ENCODE measurements around the gene UBAP1L.

Gene UBAP1L

DNA sequence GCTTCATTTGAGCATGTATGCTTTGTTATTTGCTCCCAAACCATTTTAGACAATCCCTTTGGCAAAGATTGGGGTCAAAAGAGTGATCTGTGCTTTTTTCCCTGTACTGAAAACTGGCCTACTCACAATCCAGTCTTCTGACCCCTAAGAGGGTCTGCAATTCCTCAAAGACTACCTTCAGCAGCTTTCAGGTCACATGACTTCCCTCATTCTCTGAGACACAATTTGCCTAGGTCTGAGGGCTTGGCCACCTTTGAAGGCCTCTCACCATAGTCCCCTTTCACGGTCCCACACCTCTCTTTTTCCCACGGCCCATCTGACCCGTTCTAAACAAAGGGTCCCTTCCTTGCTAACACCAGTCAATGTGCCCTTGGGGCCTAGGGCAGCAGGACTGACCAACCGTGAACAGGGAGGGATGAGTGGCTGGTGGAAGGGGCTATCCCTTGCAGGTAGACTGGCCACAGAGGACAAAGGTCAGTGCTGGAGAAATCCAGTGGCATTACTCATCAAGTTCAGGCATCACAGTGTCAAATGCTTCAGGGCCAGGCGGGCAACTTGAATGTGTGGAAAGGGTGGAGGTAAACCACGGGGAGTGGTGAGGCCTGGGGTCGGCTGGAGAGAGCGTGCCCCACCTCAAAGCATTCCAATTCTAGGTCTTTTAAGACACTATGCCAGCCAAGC lies 58.0 kb downstream of the UBAP1L start:
- H3K36me3 ChIP-seq (ENCODE audit: control insufficient read depth in 4 of 4, insufficient read depth in 4 of 4, low read length in 3 of 4): no peaks in the 10 kb centered on the region
- no peak for DNase-seq
- no peaks in the 10 kb centered on the region for H3K27me3 ChIP-seq (replicated peaks in 2 of 5; ENCODE audit: control insufficient read depth in 4 of 5, insufficient read depth in 5 of 5, low read length in 4 of 5)
- H3K4me3 ChIP-seq (ENCODE audit: control insufficient read depth in 1 of 7, extremely low read depth in 1 of 7, insufficient read depth in 4 of 7, low read depth in 2 of 7, low read length in 6 of 7): no peak overlapping the region
- ChIA-PET POLR2A (no interaction called here), CTCF (interaction anchor here (0.8 to 12.8 kb wide), 6 partner anchors 10 to 48 kb away, joined by 3 to 282 read pairs (median 24); partner anchors contain the start of genes KBTBD13 and RASL12)
- no peak overlapping the region for H3K27ac ChIP-seq (ENCODE audit: insufficient read depth in 1 of 2, low read depth in 1 of 2, low read length in 2 of 2, poor library complexity in 1 of 2, severe bottlenecking in 2 of 2)
- WGBS (ENCODE audit: insufficient coverage): 100% methylated on average over 3 of the region's 8 CpGs
- H3K4me1 ChIP-seq (ENCODE audit: control extremely low read depth in 1 of 4, control insufficient read depth in 4 of 4, insufficient read depth in 4 of 4, low read length in 3 of 4): peaks cover 4 to 25% (median 23%) of the 10 kb centered on the region in 4 experiments
- no peaks in the 10 kb centered on the region for H3K9me3 ChIP-seq (ENCODE audit: control extremely low read depth in 1 of 5, control insufficient read depth in 4 of 5, insufficient read depth in 2 of 5, low read depth in 1 of 5, low read length in 4 of 5)

DNA sequence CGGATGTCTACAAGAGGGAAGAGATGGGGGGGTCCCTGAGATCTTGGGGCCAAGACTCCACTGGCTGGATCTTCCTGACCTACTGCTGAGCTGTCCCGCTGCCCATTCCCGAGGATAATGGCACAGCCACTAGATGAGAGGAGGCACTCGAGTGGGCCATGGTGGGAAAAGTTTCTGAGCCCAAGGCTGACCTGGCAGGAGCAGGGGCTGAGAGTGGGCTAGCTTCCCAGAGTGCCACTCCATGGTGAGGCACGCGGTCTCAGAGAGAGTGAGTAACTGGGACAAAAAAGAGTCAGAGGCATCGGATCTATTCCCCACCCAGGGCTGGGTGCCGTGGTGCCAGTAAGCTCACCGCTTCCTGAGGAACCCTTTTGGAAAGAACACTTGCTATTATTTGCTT lies 58.9 kb downstream of the UBAP1L start:
- ChIA-PET POLR2A (no interaction called here), CTCF (interaction anchor here (0.8 to 12.8 kb wide), 12 partner anchors 10 to 196 kb away, joined by 3 to 282 read pairs (median 6); partner anchors contain the start of genes KBTBD13, RASL12 and SLC51B)
- WGBS (ENCODE audit: insufficient coverage): 94% methylated on average over 9 of the region's 9 CpGs
- Histone ChIP-seq H3K4me1 (ENCODE audit: control extremely low read depth in 1 of 4, control insufficient read depth in 4 of 4, insufficient read depth in 4 of 4, low read length in 3 of 4) (peaks cover 4 to 30% (median 24%) of the 10 kb centered on the region in 4 experiments), H3K36me3 (ENCODE audit: control insufficient read depth in 4 of 4, insufficient read depth in 4 of 4, low read length in 3 of 4) (no peaks in the 10 kb centered on the region), H3K9me3 (ENCODE audit: control extremely low read depth in 1 of 5, control insufficient read depth in 4 of 5, insufficient read depth in 2 of 5, low read depth in 1 of 5, low read length in 4 of 5) (no peaks in the 10 kb centered on the region), H3K27ac (ENCODE audit: insufficient read depth in 1 of 2, low read depth in 1 of 2, low read length in 2 of 2, poor library complexity in 1 of 2, severe bottlenecking in 2 of 2) (no peak overlapping the region), H3K4me3 (ENCODE audit: control insufficient read depth in 1 of 7, extremely low read depth in 1 of 7, insufficient read depth in 4 of 7, low read depth in 2 of 7, low read length in 6 of 7) (no peak overlapping the region), H3K27me3 (replicated peaks in 2 of 5; ENCODE audit: control insufficient read depth in 4 of 5, insufficient read depth in 5 of 5, low read length in 4 of 5) (no peaks in the 10 kb centered on the region)
- no peak for DNase-seq

DNA sequence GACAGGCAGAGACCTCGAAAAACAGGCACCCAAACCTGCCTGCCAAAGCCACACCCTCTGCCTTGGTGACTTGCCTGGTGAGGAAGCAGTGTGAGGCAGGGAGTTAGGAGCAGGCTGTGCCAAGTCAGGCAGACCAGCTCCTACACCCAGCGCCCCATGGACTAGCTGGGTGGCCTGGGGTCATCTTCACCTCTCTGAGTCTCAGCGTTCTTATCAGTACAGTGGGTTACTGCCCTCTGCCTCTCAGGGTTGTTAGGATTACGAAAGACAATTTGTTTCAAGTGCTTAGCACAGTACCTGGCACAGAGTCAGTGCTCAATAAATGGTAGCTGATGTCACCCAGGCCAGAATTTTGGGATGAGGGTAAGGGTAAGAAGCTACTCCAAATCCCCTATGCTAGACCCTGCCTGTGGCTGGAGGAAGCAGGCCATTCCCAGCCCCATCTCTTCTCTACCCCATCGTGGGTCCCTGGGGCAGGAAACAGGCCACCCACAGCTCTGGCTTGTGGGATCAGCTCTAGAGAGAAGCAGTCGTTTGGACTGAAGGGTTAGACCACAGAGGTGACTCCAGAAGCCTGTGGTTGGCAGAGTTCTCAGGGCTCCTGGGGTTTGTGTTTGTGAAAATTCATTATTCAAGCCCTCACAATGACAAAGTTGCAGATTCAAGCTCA lies 59.7 kb downstream of the UBAP1L start:
- H3K36me3 ChIP-seq (ENCODE audit: control insufficient read depth in 4 of 4, insufficient read depth in 4 of 4, low read length in 3 of 4): no peaks in the 10 kb centered on the region
- H3K4me1 ChIP-seq (ENCODE audit: control extremely low read depth in 1 of 4, control insufficient read depth in 4 of 4, insufficient read depth in 4 of 4, low read length in 3 of 4): peaks cover 4 to 33% (median 27%) of the 10 kb centered on the region in 4 experiments
- 36% methylated on average over 6 of the region's 6 CpGs for WGBS (ENCODE audit: insufficient coverage)
- no peaks in the 10 kb centered on the region for H3K27me3 ChIP-seq (replicated peaks in 2 of 5; ENCODE audit: control insufficient read depth in 4 of 5, insufficient read depth in 5 of 5, low read length in 4 of 5)
- H3K27ac ChIP-seq (ENCODE audit: insufficient read depth in 1 of 2, low read depth in 1 of 2, low read length in 2 of 2, poor library complexity in 1 of 2, severe bottlenecking in 2 of 2): no peak overlapping the region
- H3K9me3 ChIP-seq (ENCODE audit: control extremely low read depth in 1 of 5, control insufficient read depth in 4 of 5, insufficient read depth in 2 of 5, low read depth in 1 of 5, low read length in 4 of 5): no peaks in the 10 kb centered on the region
- ChIA-PET CTCF (interaction anchor here (0.9 to 12.8 kb wide), 17 partner anchors 8 to 313 kb away, joined by 3 to 282 read pairs (median 5); partner anchors contain the start of genes KBTBD13, RASL12 and SLC51B), POLR2A (interaction anchor here (0.5 kb wide), 1 partner anchor 240 kb away, joined by 3 read pairs; no protein-coding TSS in a partner anchor)
- DNase-seq: peak in 2 of 3 donors; percentile 55 to 62
- peak overlapping the region in 1 of 7 experiments; percentile 7 for H3K4me3 ChIP-seq (ENCODE audit: control insufficient read depth in 1 of 7, extremely low read depth in 1 of 7, insufficient read depth in 4 of 7, low read depth in 2 of 7, low read length in 6 of 7)

DNA sequence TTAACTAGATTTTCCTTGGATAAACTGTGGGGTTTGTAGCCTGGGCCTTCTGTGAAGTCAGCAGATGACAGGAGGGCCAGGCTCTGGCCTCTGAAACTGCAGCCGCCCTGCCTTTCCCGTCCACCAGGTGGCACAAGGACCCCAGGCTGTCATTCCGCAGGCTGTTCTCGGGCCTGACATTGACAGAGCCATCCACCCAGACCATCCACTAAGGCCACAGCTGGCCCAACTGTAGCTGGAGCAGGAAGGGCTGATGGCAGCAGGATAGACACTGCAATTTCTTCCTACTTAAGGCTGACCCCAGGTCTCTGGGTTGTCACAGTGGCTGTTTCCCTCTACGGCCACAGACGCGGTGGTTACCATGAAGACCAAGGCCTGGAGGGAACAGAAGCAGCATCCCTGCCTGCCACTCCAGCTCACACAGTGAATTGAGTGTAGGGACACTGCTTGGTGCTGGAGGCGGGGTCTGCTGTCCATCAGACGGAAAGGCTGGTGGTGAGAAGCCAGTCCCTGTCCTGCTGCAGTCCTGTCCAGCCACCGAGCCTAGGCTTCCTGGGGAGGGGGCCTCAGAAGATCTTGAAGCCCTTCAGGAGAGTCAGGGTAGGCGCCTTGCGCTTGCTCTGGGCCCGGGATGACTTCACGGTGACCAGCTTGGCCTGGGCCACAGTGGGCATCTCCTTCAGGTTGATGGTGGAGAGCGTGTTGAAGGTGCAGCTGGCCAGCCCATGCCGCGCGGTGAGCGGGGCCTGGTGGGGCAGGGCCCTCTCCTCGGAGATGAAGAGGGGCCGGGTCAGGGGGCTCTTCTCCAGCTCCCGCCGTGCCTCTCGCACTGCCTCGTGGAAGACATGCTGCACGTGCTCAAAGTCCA lies 60.4 kb downstream of the UBAP1L start:
- Histone ChIP-seq H3K4me3 (ENCODE audit: control insufficient read depth in 1 of 7, extremely low read depth in 1 of 7, insufficient read depth in 4 of 7, low read depth in 2 of 7, low read length in 6 of 7) (no peak overlapping the region), H3K27ac (ENCODE audit: insufficient read depth in 1 of 2, low read depth in 1 of 2, low read length in 2 of 2, poor library complexity in 1 of 2, severe bottlenecking in 2 of 2) (no peak overlapping the region), H3K4me1 (ENCODE audit: control extremely low read depth in 1 of 4, control insufficient read depth in 4 of 4, insufficient read depth in 4 of 4, low read length in 3 of 4) (peaks cover 4 to 41% (median 35%) of the 10 kb centered on the region in 4 experiments), H3K27me3 (replicated peaks in 2 of 5; ENCODE audit: control insufficient read depth in 4 of 5, insufficient read depth in 5 of 5, low read length in 4 of 5) (no peaks in the 10 kb centered on the region), H3K9me3 (ENCODE audit: control extremely low read depth in 1 of 5, control insufficient read depth in 4 of 5, insufficient read depth in 2 of 5, low read depth in 1 of 5, low read length in 4 of 5) (no peaks in the 10 kb centered on the region), H3K36me3 (ENCODE audit: control insufficient read depth in 4 of 4, insufficient read depth in 4 of 4, low read length in 3 of 4) (no peaks in the 10 kb centered on the region)
- 80% methylated on average over 20 of the region's 26 CpGs for WGBS (ENCODE audit: insufficient coverage)
- POLR2A ChIA-PET: no interaction called here
- CTCF ChIA-PET: interaction anchor here (0.9 to 12.8 kb wide), 17 partner anchors 8 to 313 kb away, joined by 3 to 282 read pairs (median 5); partner anchors contain the start of genes KBTBD13, RASL12 and SLC51B
- peak; percentile 61 to 76 (median 66) for DNase-seq

DNA sequence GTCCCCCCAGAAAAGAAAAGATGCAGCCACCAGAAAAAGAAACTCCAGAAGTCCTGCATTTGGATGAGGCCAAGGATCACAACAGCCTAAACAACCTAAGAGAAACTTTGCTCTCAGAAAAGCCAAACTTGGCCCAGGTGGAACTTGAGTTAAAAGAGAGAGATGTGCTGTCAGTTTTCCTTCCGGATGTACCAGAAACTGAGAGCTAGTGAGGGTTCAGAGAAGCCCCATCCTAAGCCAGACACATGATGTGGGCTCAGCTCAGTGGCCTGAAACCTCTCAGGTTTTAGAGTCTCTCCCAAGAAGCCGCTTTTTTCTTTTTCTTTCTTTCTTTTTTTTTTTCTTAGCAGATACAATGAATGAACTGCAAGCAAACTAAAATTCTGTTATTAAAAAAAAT lies 62.0 kb downstream of the UBAP1L start:
- Histone ChIP-seq H3K27me3 (replicated peaks in 2 of 5; ENCODE audit: control insufficient read depth in 4 of 5, insufficient read depth in 5 of 5, low read length in 4 of 5) (no peaks in the 10 kb centered on the region), H3K9me3 (ENCODE audit: control extremely low read depth in 1 of 5, control insufficient read depth in 4 of 5, insufficient read depth in 2 of 5, low read depth in 1 of 5, low read length in 4 of 5) (no peaks in the 10 kb centered on the region), H3K27ac (ENCODE audit: insufficient read depth in 1 of 2, low read depth in 1 of 2, low read length in 2 of 2, poor library complexity in 1 of 2, severe bottlenecking in 2 of 2) (no peak overlapping the region), H3K4me3 (ENCODE audit: control insufficient read depth in 1 of 7, extremely low read depth in 1 of 7, insufficient read depth in 4 of 7, low read depth in 2 of 7, low read length in 6 of 7) (no peak overlapping the region), H3K36me3 (ENCODE audit: control insufficient read depth in 4 of 4, insufficient read depth in 4 of 4, low read length in 3 of 4) (no peaks in the 10 kb centered on the region), H3K4me1 (ENCODE audit: control extremely low read depth in 1 of 4, control insufficient read depth in 4 of 4, insufficient read depth in 4 of 4, low read length in 3 of 4) (peaks cover 4 to 46% (median 41%) of the 10 kb centered on the region in 4 experiments)
- CTCF ChIA-PET: interaction anchor here (0.7 to 12.8 kb wide), 12 partner anchors 11 to 1301 kb away, joined by 3 to 282 read pairs (median 10); partner anchors contain the start of genes KBTBD13 and RASL12
- no peak for DNase-seq
- 100% methylated on average over 1 of the region's 2 CpGs for WGBS (ENCODE audit: insufficient coverage)
- POLR2A ChIA-PET: interaction anchor here (0.6 kb wide), 1 partner anchor 14 kb away, joined by 4 read pairs; no protein-coding TSS in a partner anchor

DNA sequence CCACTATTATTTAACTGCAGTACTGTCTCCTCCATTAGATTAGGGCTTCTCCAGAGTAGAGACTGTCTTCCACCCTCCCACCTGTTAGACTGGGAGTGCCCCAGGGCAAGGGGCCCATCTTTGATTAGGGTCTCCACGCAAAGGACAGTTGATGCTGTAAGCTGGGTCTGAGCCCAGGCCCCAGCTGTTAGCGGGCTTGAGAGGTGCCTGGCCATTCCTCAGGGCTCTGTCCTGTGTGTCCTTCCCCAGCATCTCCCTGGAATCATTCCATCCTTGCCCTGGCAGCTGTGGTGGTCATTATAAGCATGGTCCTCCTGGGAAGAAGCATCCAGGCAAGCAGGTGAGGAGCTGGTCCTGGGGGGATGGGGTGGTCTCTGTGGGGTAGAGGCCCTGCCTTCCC lies 63.7 kb downstream of the UBAP1L start:
- 83% methylated on average over 2 of the region's 2 CpGs for WGBS (ENCODE audit: insufficient coverage)
- DNase-seq: no peak
- no peak overlapping the region for H3K27ac ChIP-seq (ENCODE audit: insufficient read depth in 1 of 2, low read depth in 1 of 2, low read length in 2 of 2, poor library complexity in 1 of 2, severe bottlenecking in 2 of 2)
- no peaks in the 10 kb centered on the region for H3K27me3 ChIP-seq (replicated peaks in 2 of 5; ENCODE audit: control insufficient read depth in 4 of 5, insufficient read depth in 5 of 5, low read length in 4 of 5)
- peaks cover 4 to 41% (median 37%) of the 10 kb centered on the region in 4 experiments for H3K4me1 ChIP-seq (ENCODE audit: control extremely low read depth in 1 of 4, control insufficient read depth in 4 of 4, insufficient read depth in 4 of 4, low read length in 3 of 4)
- no peaks in the 10 kb centered on the region for H3K36me3 ChIP-seq (ENCODE audit: control insufficient read depth in 4 of 4, insufficient read depth in 4 of 4, low read length in 3 of 4)
- no peak overlapping the region for H3K4me3 ChIP-seq (ENCODE audit: control insufficient read depth in 1 of 7, extremely low read depth in 1 of 7, insufficient read depth in 4 of 7, low read depth in 2 of 7, low read length in 6 of 7)
- no peaks in the 10 kb centered on the region for H3K9me3 ChIP-seq (ENCODE audit: control extremely low read depth in 1 of 5, control insufficient read depth in 4 of 5, insufficient read depth in 2 of 5, low read depth in 1 of 5, low read length in 4 of 5)
- ChIA-PET CTCF (interaction anchor here (1.6 to 12.8 kb wide), 4 partner anchors 9 to 47 kb away, joined by 5 to 282 read pairs (median 78); partner anchors contain the start of gene KBTBD13), POLR2A (no interaction called here)

Data from common myeloid progenitor, CD34-positive (primary cell).